ENCODE results near the gene HSD17B2.
A peak's percentile ranks its signal among the peaks of the same experiment; 100 is the strongest.

The HSD17B2 gene

DNA sequence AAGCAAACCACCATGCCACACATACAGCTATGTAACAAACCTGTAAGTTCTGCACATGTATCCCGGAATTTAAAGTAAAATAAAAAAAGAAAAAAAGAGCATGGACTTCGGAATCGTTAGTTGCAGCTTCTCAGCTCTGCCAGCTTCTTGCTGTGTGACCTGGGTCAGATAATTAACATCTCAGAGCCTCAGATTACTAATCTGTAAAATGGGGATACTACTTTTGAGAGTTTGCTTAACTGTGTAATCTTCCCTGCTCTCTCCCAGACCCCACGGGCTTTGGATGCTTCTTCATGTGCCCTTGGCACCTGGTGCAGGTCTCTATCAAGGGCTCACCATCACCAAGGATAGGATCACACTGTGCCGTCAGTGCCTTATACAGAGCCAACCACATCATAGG lies 16.6 kb downstream of the HSD17B2 start:
- no peak for DNase-seq

DNA sequence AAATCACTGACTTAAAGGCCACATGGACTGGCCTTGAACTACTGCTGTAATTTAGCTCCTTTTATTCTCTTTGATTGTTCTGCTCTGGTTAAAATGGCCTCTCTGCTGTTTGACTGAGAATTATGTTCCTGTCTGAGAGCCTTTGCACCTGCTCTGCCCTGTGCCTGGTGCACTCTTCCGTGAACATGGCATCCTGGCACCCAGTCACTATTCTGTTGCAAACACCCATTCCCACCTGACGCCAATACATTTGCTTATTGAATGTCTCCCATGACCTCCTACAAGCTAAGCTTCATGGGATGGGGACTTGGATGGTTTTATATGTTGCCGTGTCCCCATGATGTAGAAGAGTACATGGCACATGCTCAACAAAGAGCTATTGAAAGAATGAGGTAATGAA lies 20.1 kb downstream of the HSD17B2 start:
- DNase-seq = peak in 1 of 2 experiments; percentile 10

DNA sequence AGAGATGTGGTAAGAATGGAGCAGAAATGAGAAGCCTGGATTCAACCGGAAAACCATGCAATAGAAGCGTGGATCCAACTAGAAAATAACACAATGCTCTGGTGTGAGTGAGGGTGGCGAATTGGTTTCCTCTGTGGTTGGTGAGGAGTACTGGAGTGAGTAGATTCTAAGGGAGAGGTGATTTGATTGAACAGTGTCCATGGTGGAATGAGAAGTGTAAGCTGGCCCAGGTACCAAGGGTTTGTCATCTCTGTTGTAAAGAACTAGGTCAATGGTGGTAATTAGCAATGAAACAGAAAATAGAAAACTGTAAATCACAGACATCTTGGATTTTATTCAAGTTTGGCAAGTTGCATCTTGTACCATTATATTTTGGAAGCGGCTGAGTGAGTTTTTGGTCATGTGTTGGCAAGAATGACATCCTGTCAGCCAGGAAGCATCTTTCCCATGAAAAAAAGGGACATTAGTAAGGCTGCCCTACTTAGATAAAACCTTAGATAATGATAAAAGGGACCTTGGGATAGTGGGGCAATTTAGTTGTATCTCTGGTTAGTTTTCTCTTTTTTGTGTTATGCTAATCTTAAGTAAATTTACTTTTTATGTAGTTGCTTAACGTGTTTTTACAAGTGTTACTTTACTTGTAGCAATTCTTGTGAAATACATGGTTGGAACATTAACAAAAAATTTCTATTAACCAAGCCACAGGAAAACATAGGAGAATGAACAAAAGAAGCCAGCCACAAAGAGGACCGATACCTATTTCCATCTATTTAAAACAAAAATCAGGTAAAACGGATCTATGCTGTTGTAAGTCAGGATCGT lies 20.9 kb downstream of the HSD17B2 start:
- no peak for DNase-seq

DNA sequence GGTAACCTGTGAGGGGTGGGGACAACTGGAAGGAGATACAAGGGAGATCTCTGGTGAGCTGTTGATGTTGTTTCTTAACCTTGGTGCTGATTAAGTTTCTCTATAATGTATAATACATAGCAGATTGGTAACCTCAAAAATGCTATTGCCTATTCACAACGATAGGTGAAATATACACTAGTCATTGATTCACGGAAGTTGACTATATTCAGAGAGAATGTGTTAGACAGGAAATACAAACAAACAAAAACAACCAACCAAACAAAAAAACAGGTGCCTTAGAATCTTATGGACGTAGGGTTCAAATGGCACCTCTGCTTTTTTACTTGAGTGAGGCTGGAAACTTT lies 21.5 kb downstream of the HSD17B2 start:
- no peak for DNase-seq

DNA sequence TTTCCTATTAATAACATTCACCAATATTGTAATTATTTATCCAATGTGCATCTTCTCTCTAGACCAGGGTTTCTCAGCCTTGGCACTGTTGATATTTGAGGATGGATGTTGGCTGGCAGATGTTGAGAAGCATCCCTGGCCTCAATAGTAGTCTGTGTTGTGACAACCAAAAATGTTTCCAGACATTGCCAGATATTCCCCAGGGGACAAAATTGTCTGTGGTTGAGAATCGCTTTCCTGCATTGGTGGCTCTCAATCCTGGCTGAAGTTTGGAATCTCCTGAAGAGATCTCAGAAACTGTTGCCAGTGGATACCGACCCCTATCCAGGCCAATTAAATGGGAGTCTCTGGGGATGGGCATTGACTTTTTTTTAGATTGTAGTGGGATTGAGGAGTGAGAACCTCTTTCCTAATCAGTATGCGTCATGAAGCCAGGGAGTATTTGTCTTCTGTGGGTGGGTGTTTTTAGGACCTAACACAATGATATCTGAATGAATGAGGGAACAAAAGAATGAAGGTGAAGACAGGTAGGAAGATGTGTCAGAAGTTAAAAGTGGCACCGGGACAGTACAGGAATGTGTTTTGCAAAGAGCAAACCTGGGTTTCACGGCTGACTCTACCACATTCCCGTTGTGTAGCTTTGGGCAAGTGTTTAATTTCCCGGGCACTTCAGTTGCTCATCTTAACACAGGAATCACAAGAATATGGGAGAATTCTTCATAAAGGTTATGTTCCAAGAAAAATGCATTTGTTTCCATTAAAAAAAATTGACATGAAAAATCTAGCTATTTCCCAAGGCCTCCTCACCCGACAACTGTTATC lies 24.3 kb downstream of the HSD17B2 start:
- no peak for DNase-seq

DNA sequence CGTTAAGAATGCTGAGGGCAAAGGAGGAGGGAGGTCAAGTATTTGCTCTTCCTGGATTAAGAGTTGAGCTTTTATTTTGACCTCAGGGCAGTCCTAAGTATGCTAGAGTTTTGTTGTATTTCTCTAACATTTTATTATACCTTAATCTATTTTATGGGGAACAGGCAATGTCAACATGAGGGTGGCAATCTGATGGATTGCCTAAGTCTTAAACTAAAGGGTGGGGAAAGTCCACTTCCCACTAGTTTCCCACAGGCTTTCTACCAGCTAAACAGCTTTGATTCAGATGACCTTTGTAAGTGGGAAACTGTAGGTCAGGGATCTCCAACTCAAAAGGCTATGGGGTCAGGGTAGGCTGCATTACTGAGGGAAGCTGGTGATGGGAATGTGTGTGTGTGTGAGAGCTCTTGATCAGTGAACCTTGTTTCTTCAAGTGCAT lies 24.9 kb downstream of the HSD17B2 start:
- no peak for DNase-seq

DNA sequence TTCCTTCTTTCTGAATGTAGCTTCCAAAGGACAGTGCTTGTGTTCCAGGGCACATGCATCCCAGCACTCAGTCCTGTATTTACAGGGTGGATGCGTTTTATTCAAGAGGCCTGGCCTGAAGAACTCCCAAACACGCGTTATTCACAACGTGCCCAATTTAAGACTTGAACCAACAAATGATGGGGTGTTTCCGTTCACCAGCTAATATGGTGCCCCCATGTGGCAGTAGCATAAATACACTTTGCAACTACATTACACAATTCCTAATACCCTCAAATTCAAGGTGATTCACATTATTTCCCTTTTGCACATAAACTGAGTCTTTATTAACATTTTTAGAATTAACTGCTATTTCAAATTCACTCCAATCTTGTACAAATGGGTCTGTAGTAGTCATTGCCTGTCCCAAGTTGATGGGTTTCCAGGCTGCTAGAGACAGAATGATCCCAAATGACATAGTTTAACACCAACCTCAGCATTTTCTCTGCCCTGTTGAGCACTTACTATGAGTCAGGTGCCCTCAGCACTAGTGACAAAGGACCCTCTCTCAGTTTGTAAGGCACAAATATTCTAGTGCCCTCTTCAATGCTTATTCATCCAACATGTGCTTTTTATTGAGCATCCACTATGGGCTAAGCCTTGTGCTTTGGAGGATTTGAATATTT lies 26.9 kb downstream of the HSD17B2 start:
- DNase-seq = no peak

DNA sequence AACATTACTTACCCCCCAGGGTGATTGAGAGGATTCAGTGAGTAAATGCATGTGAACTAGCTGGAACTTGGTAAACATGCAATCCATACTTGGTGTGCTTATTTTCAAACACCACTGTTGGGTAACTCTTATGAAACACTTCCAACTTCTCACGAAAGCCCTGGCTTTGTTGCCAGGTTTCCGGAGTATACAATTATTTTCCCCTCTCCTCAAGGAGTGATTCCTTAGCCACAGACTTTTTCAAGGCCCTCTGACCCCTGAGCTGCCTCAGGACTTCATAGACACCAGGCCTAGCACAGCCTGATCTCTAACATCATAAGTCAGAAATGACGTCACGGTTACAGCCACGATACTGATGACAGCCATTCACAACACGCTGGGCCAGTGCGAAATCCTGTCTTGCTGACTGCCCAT lies 27.6 kb downstream of the HSD17B2 start:
- no peak for DNase-seq

DNA sequence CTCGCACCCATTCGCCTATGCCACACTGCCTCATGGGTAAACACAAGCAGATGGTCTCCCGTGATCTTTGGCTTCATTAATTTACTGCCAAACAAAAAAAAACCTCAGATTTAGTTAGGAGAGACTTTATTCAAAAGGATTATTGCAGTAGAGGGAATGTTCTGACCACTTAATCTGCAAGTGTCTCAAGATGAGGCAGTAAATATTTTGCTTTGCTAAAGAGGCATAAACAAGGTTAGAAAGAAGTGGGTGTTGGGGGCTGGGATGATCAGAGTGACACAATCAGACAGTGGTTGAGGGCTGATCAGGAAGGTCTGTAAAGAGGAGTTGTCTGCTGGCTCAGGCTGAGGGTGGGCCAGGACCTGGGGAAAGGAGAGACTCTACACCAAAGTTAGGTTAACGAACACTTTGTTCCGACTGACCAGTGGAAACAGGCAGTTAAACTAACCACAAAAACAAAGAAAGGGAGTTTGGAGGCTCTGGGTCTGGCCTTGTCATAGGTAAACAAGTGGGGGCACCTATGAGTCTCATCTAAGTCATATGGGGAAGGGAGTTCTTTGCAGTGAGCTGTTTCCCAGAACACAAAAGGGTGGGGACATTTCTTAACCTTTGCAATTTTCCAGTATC lies 28.5 kb downstream of the HSD17B2 start:
- no peak for DNase-seq

DNA sequence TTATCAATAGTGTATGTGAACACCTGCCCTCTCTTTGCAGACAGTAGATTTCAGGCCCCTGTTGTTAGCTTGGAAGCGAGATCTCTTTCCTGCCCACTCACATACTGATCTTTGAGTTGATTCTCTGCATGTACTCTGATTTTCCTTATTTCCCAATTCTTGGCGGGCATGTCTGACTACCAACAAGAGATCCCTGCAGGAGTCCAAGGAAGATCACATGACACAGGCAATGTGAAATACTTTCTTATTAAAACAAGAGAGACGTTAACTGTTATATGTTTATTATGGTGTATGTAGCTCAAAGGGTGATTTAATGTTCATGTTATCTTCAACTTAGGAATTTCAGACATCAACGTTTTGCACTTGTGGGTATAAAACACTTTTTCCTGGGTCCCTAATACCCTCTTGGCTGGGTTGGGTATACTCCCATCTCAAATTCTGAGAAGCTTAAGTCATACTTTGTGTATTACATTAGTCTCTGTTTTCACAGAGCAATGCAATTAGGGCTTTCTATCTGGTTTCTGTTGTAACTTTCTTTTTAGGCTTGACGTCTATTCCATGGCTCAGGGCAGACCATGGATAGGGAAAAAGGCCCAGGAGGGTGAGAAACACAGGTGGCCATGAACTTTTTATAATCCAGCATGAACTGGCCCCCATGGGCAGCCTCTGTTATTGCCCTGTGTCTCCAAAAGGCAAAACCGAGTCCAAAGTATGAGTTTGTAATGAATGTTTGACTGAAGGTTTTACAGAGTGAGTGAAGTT lies 32.2 kb downstream of the HSD17B2 start:
- no peak for DNase-seq

DNA sequence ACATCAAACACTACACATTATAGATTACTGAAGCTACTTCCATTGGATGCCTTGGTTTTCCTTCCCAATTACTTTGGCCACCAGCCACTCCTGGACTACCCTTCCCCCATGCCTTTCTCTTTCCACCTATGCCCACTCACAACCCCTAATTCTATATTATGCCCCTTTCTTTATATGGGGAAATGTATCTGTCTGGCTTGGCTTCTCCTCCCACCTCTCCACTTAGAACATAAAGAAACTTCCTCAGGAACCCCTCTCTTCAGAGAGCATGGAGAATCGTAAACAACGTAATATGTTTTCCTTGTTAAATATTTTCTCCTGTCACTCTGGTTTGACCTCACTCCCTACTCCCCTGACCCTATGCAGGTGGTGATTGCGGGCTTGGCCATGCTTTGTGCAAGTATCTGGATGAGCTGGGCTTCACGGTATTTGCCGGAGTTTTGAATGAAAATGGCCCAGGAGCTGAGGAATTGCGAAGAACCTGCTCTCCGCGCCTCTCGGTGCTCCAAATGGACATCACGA lies 32.8 kb downstream of the HSD17B2 start:
- no peak for DNase-seq

DNA sequence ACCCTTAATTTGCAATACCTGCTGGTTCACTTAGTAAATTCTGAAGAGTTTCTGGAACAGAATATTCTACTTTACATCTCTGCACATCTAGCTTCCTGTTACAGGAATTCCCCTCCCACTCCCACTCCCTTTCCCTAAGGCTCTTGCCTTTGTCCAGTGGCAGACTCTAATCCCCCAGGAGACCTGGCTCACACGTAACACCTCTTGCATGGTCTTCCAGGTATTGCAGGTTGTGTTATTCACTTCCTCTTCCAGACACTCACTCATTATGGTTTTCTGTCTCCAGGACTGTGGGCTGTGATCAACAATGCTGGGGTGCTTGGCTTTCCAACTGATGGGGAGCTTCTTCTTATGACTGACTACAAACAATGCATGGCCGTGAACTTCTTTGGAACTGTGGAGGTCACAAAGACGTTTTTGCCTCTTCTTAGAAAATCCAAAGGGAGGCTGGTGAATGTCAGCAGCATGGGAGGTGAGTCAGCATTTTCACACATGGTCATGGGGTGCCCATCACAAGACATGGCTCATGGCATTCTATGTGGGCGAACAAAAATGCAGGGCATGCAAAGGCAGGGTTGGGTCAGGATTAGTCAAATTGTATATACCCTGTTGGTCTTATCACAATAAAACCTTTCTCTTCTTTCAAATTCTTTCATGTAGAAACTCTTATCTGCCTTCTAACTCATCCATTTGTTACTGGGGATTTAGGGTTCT lies 35.8 kb downstream of the HSD17B2 start:
- no peak for DNase-seq

DNA sequence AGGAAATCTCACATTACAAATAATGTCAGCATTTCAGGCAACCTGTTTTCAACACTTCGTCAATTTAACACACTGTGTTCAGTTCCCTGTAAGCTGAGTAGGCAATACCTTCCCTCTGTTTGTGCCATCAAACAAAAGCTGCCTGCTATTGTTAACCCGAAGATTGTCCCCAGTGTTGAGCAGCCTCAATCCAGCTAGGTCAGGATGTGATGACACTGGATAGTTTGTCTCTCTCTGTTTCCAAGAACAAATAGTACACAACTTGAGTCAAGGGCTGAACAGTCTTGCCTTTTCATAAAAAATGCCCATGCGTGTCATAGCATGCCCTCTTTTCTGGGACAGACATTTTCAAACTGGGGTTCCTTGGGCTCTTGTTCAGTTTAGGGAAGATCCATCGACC lies 36.4 kb downstream of the HSD17B2 start:
- no peak for DNase-seq

DNA sequence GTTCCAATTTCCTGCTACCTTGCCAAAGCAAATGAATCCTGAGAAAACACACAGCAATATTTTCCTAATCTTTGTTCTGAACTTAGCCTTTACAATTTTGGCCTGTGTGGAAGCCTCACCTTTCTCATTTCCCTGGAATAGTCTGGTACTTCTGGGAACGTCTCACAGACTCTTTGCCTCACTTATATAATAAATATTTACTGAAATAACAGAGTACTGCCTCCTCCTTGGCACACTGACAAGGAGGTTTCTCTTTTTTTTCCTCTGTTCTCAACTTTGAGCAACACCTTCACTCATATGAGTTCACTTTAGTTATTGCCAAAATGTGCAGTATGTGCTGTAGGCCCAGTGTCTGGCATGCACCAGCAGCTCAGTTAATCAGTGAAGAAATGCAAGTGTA lies 37.3 kb downstream of the HSD17B2 start:
- no peak for DNase-seq

DNA sequence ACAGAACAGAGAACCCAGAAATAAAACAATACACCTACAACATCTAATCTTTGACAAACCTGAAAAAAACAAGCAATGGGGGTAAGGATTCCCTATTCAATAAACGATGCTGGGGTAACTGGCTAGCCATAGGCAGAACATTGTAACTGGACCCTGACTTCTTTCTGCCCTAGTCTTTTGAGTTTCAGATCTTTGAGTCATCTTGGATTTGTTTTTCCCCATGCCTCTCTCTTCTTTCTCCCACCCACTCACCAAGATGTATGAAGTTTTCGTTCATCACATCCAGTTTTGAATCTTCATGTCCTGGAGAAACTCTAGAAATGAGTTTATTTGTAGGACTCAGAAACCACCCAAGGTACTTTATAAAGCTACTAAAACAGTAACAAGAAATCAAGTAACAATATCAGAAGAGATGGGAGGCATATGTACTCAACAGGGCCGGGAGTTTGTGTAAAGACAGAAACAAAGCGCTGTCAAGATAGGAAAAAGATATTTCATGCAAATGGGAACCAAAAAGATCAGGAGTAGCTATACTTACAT lies 39.0 kb downstream of the HSD17B2 start:
- no peak for DNase-seq

DNA sequence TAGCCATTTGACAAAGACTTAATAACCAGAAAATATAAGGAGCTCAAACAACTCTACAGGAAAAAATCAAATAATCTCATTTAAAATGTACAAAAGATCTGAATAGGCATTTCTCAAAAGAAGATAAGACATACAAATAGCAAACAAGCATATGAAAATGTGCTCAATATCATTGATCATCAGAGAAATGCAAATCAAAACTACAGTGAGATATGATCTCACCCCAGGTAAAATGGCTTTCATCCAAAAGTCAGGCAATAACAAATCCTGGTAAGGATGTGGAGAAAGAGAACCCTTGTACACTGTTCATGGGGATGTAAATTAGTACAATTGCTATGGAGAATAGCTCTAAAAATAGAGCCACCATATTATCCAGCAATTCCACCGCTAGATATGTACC lies 43.1 kb downstream of the HSD17B2 start:
- DNase-seq = no peak

DNA sequence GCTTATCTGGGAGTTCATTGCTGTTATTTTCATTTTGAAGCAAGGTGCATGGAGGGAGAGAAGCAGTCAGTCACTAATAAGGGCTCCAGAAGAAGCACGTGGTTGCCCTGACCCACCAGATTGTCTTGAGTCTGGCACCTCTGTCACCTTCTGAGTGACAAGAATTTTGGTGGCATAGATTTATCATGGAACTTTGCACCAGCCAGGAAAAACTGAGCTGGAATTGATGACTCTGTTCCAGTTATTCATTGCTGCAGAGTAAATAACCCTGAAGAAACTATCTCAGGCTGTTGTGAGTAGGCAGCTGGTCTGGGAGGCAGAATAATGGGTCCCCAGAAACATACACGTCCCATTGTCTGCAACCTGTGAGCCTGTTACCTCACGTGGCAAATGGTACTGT lies 44.8 kb downstream of the HSD17B2 start:
- no peak for DNase-seq

DNA sequence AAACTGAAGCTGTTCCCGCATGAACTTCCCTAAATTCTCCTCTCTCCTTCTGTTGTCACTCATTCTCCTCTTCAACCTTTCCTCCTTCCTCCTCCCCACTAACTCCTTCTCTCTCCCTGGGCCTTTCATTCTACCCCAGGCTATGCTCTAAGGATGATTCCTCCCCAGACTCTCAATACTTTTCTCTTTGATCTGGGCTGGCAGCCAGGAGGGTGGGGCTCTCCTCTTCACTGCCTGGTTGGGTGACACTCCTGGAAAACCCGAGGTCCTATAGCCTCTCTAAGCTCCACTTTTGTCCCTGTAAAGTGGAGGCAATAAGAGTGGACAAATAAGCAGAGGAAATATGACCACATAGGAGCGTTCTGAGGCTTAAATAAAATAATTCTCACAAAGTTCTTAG lies 46.2 kb downstream of the HSD17B2 start:
- DNase-seq = no peak

DNA sequence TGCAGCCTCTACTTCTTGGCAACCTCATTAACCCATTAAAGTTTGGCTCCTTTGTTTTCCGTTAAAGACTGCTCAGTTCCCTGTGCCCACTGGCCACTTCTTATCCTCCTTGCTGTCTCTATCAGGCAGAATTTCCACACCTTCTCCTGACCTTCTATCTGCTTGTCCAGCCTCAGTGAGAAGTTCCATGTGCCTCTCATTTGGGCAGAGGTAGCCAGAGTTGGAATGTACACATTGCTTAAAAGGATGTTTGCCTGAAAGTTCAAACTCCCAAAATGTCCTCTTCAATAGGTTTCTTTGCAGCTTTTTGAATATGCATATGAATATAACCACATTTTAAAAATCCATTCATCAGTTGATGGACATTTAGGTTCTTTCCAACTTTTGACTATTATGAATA lies 47.0 kb downstream of the HSD17B2 start:
- DNase-seq = no peak

DNA sequence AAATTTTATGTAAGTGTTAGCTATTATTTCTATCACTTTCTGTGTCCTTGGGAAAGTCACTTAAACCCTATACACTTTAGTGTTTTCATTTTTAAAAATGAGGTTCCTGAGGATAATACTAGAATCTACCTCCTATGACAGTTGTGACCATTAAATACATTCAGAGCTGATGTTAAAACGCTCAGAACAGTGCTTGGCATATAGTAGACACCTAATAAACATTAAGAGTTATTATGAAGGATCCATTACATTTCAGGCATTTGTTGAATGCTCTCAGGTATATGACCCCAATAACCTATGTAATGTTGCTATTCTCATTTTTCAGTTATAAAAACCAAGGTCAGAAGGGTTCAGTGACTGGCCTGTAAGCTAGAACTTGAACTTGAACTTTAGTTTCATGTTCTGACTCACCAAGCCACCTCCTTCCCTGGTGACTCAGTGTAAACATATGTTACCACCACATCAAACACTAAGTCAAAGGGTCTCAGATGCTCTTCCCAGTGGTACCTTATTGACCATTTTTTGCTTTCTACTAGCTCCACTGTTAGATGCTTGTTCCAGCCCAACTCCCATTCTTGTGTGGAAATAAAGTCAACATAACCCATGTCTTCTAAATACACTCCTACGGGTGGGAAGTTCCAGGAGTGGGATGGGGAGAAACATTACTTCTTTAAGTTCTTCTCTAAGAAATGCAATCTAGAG lies 47.6 kb downstream of the HSD17B2 start:
- DNase-seq = no peak
